ENCODE measurements around the gene C1QC. TPM values are rescaled to one million over a fixed set of nuclear protein-coding genes. Genes with fewer than 3 reads are reported as not detected.

Gene C1QC
- total and polyA plus RNA-seq, 4 donors, result 52.9 to 242 (median 104) TPM

GRCh38 chr1:22645931-22646330, 2.5 kb downstream of the C1QC start:
- no peak overlapping the region for H3K27ac ChIP-seq (ENCODE audit: low read depth in 1 of 2, low read length in 2 of 2)
- no peak for TF ChIP-seq ATF3 (IDR thresholded peaks at IDR 0.05)
- no peak for TF ChIP-seq HNF4G (IDR thresholded peaks at IDR 0.05)
- no peaks in the 10 kb centered on the region for H3K9me3 ChIP-seq (ENCODE audit: control insufficient read depth in 4 of 4, low read length in 3 of 4)
- peaks cover 0 to 1% (median 0%) of the 10 kb centered on the region in 4 donors for H3K4me1 ChIP-seq (ENCODE audit: control insufficient read depth in 4 of 4, insufficient read depth in 4 of 4, low read length in 3 of 4)
- H3K4me3 ChIP-seq (ENCODE audit: low read depth in 1 of 3, low read length in 3 of 3), result peak overlapping the region in 1 of 3 donors; percentile 6
- H3K27me3 ChIP-seq (ENCODE audit: control insufficient read depth in 4 of 4, insufficient read depth in 4 of 4, low read length in 3 of 4), result no peaks in the 10 kb centered on the region
- 84% methylated on average over 7 of the region's 7 CpGs for WGBS
- no peak for DNase-seq (ENCODE audit: low spot score)
- no peaks in the 10 kb centered on the region for H3K36me3 ChIP-seq (ENCODE audit: control insufficient read depth in 4 of 4, insufficient read depth in 3 of 4, low read depth in 1 of 4, low read length in 3 of 4)
- no peak overlapping the region for H3K9ac ChIP-seq (ENCODE audit: low read depth in 1 of 2, low read length in 2 of 2)

- Histone ChIP-seq H3K36me3 (ENCODE audit: control insufficient read depth in 4 of 4, insufficient read depth in 3 of 4, low read depth in 1 of 4, low read length in 3 of 4) (no peaks in the 10 kb centered on the region), H3K27ac (ENCODE audit: low read depth in 1 of 2, low read length in 2 of 2) (no peak overlapping the region), H3K4me1 (ENCODE audit: control insufficient read depth in 4 of 4, insufficient read depth in 4 of 4, low read length in 3 of 4) (peaks cover 0 to 1% (median 0%) of the 10 kb centered on the region in 4 donors), H3K9me3 (ENCODE audit: control insufficient read depth in 4 of 4, low read length in 3 of 4) (no peaks in the 10 kb centered on the region), H3K4me3 (ENCODE audit: low read depth in 1 of 3, low read length in 3 of 3) (no peak overlapping the region), H3K9ac (ENCODE audit: low read depth in 1 of 2, low read length in 2 of 2) (no peak overlapping the region), H3K27me3 (ENCODE audit: control insufficient read depth in 4 of 4, insufficient read depth in 4 of 4, low read length in 3 of 4) (no peaks in the 10 kb centered on the region)
- 5% methylated on average over 1 of the region's 1 CpG for WGBS
- TF ChIP-seq TAF1 (conservative IDR thresholded peaks at IDR 0.05), result no peak
- TF ChIP-seq EGR1 (IDR thresholded peaks at IDR 0.05; ENCODE audit: low read depth in 2 of 2), result no peak
- no peak for TF ChIP-seq SP1 (IDR thresholded peaks at IDR 0.05)
- no peak for TF ChIP-seq RAD21 (IDR thresholded peaks at IDR 0.05)
- no peak for TF ChIP-seq HNF4G (IDR thresholded peaks at IDR 0.05)
- no peak for TF ChIP-seq YY1 (IDR thresholded peaks at IDR 0.05)
- TF ChIP-seq ZBTB33 (IDR thresholded peaks at IDR 0.05), result no peak
- no peak for TF ChIP-seq RXRA (IDR thresholded peaks at IDR 0.05)
- TF ChIP-seq MAX (IDR thresholded peaks at IDR 0.05), result no peak
- no peak for TF ChIP-seq GABPA (IDR thresholded peaks at IDR 0.05 in 1 of 2, conservative IDR thresholded peaks at IDR 0.05 in 1 of 2)
- TF ChIP-seq FOXA1 (IDR thresholded peaks at IDR 0.05), result no peak
- TF ChIP-seq FOXA2 (IDR thresholded peaks at IDR 0.05), result no peak
- no peak for TF ChIP-seq ATF3 (IDR thresholded peaks at IDR 0.05)
- TF ChIP-seq JUND (IDR thresholded peaks at IDR 0.05), result no peak
- no peak for TF ChIP-seq CTCF (IDR thresholded peaks at IDR 0.05; ENCODE audit: low read depth, low read length, missing input control)
- no peak for TF ChIP-seq NR2F2 (IDR thresholded peaks at IDR 0.05)
- no peak for TF ChIP-seq HNF4A (conservative IDR thresholded peaks at IDR 0.05)
- no peak for DNase-seq (ENCODE audit: low spot score)
These were observed 3.0 kb downstream of the C1QC start for GRCh38 chr1:22646384-22646783.

Measured in liver (tissue), 9 donors.